Dermis microvascular lymphatic vessel endothelial cell (primary cell): Measurements from ENCODE around the gene CAMK2D. TPM values are rescaled to one million over a fixed set of nuclear protein-coding genes. Genes with fewer than 3 reads are reported as not detected.
A peak's percentile ranks its signal among the peaks of the same experiment; 100 is the strongest.

Experiments
- DNase-seq, 2 donors: peaks; one replicate each; pipeline versions ENCODE4 v3.0.0 to v3.0.0-alpha.2; 2010; ENCODE audit warnings: low read depth in 2 of 2
- total RNA-seq: library from RNA; depleted of rRNA; stranded (reverse); fragments of >200 nt; gene quantifications from 2 replicates; pipeline ENCODE4 v1.2.1, GENCODE V29; 2014

CAMK2D gene
- total RNA-seq, 1 donor from 2014 or later, result 37.5 TPM

DNA sequence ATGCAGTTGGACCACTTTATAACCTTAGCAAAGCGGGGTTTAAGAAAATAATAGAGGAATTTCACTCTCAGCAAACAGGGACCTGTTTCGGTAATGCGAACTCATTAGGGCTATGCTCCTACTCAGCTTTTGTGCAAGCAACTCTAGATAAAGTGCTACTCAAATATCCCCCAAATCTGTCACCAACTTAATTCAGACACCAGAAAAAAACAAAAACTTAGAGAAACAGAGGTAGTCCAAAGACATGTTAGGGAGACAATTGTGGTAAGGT lies 123.0 kb downstream of the CAMK2D start:
- DNase-seq, result no peak

DNA sequence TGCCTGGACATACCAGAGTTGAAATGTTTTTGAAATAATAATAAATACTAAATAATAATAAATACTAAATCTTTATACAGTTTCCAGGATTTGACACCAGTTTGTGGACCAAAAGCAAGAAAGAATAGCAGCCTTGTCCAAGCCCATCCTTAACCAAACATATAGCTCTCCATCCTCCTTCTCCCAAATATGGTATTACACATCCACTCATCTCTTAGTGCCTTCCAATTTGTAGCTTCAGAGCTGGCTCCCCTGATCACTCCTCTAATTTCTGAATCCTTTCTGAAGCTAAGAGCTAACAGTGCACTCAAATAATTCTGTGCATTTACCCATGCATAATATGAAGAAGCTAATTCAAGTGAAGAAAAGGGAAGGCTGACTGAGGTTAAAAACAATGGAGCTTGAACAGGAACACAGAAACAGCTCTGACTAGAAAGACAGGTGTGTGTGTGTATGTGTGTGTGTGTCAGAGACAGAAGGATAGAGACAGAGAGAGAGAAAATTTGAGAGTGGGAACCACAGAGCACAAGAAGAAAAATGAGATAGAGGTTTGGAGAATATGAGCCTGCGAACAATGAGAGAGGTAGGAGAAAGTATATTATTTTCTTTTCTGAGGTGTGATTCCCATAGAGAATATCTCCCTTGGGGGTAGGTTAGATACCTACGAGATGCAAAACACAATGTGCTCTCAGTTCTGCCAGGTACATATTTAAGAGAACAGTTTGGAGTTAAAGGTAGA lies 123.5 kb downstream of the CAMK2D start:
- no peak for DNase-seq

DNA sequence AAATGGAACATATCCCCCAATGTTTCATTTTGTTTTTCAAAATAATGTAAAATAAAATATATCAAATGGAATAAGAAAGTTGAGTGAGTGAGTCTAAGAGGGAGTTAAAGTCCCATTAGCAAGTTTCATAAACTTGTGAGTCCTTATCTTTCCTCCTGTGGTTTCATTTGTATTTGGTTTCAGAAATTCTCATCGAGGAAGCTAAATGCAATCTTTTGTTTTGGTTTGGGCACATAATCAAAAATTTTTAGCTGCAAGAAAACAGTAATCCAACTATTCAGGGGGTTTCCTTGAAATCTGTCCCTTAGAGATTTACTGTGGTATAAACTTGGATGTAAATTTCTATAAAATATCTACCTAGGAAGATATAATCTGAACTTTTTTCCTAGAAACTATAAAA lies 124.2 kb downstream of the CAMK2D start:
- no peak for DNase-seq

DNA sequence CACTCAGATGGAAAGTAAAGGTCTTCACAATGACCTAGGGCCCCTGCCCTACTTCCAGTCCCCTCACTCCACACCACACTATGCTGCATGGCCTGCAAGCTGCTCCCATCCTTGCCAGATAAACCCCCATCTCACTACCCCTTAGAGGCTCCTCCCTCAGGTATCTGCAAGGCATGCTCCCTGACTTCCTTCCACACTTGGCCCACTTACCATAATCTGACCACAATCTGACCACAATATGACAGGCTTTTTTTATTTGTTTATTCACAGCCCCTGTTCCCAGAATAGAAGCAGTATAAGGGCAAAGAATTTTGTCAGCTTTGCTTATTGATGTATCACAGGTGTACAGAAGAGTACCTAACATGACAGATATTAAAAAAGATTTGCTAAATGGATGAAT lies 124.7 kb downstream of the CAMK2D start:
- no peak for DNase-seq

DNA sequence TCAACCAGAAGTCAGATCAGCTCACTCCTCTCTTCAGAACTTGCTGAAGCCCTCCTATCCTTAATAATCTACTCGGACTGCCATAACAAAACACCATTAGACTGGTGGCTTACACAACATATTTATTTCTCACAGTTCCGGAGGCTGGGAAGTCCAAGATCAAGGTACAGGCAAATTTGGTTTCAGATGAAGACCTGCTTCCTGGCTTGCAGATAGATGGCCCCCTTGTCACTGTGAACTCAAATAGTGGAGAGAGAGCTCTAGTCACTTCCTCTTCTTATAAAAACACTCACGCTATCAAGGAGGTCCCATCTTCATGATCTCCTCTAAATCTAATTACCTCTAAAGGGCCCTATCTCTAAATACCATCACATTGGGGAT lies 125.1 kb downstream of the CAMK2D start:
- no peak for DNase-seq

DNA sequence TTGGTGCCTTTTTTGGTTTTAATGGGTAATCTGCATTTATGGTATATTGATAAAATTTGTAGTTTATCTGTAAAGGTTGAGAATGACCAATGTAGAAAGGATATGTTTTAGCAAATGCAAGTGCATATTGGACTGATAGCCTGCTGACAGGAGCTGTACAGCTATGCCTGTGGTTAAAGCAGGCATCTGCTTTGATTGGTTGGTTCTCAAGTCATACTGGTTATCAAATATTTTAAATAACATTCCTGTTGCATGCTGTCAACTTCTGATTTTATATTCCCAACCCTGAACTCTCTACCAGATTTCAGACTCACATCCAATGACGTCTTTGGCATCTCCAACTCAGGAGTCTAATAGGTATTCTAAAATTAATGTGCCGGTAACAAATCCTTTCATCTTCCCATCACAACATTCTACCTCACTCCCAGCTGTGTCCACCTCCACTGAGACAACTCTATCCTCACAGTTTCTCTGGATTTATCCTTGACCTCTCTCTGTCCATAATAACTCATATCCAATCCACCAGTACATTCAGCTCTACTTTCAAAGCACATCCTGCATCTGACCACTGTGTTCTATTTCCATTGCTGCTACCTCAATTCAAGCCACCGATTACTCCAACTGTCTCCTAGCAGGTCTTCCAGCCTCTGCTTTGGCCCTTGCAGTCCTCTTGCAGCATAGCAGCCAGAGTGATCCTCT lies 125.7 kb downstream of the CAMK2D start:
- no peak for DNase-seq

DNA sequence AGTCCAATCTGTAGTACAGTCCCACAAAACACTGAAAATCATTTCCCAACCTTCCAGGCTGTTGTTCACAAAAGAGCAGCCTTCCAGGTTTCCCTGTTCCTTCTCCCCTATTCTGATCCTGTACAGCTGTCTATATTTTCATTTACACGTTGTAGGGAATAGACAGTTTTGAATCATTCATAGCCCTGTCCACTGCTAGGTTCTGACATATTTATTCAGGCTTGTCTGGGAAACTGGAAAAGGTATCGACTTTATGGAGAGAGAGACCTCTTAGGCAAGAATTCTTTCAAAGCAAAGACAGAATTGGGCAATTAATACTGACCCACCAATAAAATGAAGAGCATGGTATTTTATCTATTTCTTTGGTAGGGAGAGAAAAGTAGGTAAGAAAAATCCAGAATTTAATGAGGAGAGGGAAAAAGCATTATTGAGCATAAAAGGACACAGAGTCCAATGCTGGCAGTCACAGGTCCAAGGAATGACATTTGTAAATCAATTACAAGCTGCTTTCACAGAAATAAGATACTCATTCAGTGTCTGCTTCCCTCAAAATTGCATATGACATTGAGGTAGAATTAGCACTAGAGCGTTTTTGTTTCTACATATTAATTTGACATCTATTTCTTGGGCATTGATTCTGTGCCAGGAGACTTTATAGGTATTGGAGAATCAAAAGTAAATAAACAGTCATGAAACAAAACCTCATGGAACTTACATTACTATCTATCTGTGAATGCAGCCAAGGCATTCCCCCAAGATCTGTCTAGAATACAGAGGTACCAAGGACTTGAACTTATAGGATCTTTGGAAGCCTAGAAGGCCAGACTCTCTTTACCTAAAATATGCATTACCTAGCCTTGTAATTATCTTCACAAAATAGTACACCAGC lies 127.2 kb downstream of the CAMK2D start:
- no peak for DNase-seq

DNA sequence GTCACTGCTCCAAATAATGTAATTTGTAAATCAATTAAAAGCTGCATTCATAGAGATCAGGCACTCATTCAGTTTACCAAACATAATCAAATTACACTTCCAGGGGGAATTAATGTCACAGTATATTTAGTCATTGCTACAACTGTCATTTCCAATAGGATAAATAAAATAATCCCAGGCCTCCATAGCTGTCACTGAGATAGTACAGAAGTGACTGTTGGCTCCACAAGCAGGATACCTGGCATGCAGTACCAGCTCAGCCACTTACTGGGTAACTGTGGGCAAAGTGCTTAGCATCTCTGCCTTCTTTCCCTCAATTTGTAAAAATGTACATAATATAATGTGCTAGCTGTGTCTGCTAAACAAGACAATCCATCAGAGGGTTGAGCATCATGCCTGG lies 128.1 kb downstream of the CAMK2D start:
- DNase-seq, result no peak

DNA sequence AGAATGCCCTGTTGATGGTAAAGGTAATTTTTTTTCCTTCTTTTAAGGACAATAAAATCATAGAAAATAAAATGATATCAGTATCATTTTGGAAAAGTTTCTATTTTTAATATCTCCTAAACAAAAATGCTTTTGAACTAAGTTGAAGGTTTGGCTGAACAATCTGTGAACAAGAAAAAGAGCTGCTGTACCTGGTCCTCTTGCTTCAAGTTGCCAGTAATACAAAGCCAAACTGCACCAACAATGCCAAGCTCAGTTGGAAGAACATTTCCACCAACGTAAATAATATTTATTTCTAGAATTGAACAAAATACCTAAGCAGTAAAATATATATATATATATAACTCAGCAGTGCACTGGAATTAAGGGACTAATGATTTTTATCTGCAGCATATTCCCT lies 132.8 kb downstream of the CAMK2D start:
- DNase-seq, result no peak

DNA sequence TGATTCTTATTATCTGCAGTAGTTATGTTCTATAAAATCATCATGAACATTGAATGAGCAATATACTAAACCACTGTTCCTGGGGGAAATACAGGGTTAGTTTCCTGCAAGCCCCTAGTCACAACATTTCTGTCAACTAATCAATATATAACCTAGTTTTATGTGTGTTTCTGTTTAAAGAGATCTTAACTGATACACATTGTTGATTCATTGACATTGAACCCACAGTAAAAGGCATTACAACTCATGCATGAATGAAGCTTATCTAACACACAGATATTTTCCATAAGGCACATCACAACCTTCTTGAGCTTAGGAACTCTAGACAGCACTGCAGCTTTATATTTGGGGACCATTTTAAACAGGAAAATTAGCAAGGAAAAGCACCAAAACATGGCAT lies 134.2 kb downstream of the CAMK2D start:
- DNase-seq, result no peak

DNA sequence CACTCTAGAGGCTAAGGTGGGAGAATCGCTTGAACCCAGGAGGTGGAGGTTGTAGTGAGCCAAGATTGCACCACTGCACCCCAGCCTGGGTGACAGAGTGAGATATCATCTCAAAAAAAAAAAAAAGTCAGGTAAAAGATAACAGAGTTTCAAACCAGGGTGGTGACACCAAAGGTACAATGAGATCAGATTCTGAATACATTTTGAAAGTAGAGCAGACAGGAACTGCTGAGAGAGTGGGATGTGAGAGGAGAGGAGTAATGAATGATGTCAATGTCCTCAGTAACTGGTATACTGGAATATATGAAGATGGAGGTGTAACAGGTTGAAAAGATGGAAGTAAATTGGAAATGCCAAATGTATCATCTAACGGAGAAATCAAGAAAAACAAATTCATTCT lies 135.6 kb downstream of the CAMK2D start:
- no peak for DNase-seq

DNA sequence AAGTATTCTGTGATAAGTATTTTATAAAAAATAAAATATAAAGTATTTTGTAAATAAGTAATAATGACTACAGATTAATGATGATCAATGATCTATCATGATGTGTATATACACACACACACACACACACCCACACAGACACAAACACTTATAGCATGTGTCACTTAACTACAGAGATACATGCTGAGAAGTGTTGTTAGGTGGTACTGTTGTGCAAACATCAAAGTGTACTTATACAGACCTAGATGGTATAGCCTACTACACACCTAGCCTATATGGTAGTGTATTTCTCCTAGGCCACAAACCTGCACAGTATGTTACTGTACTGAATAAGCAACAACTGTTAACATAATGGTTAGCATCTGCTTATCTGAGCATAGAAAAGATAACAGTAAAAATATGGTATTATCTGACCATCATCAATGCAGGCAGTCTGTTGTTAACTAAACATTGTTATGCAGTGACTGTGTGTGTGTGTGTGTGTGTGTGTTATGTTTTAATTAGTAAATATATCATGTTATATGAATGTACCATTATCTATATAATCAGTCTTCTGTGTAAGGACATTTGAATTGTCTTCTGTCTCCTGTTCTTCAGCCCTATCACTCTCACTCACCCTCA lies 138.2 kb downstream of the CAMK2D start:
- DNase-seq, result no peak

DNA sequence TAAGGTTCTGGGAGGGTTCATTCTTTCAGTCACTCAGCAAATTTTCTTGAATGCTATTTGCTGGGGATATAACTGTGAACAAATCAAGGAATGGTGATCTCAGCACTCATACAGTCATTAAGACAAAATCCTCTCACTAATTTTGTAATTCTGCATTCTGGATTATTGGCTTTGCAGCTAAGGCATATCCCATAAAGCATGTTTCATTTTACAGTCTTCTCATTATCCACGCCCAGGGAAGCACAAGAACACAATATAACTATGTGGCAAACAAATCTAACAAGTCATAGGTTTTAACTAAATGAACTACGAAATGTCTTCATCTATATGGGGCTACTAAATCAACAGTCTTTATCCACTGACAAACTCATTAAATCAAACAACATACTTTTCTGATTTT lies 139.9 kb downstream of the CAMK2D start:
- DNase-seq, result no peak

DNA sequence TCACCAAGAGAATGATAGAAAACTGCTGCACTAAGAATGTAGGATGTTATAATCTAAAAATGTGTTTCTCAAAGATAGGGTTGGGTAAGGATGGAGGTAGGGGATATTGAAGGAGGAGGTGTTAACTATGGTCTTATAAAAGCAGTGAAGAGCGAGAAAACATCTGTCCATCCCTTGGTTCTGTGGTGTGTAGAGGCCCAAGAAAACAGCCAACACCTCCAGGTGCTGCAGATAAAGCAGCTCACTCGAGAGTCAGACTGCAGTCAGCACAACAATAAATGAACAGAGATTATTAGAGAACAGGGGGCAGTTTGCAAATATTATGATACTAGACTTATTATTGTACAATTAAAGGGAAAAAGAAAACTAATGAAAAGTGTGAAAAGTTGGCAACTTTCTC lies 141.5 kb downstream of the CAMK2D start:
- no peak for DNase-seq

DNA sequence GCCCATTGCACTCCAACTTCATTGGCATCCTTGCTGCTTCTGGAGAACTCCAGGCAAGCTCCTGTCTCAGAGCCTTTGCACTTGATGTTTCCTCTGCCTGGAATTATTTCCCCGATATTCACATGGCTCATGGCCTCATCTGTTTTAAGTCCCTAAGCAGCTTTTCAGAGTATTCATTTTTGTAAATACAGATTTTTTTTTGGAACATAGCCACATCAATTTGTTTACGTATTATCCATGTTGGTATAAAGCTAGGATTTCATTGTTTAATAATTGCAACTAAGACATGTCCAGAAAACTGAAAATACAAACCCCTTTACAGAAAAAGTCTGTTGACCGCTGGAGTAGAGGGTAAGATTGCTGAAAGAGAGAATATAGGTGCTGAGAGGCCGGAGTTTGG lies 142.0 kb downstream of the CAMK2D start:
- no peak for DNase-seq

DNA sequence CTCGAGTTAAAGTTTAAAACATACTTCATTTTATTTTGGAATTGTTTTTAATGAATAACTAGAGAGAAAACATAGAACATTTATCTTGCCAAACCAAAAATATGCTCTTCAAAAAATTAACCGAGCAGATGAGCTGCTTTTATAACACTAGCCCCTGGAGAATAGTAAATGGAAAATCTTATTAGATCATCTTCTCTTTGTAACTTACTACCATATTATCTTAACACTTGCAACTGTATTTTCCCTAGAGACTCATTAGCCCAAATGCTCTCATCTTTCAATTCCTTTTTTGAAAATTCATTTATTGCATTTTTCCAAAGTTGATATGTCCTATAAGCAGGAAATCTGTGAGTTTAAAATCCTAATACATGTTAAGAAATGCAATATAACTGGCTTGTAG lies 143.3 kb downstream of the CAMK2D start:
- DNase-seq, result no peak

DNA sequence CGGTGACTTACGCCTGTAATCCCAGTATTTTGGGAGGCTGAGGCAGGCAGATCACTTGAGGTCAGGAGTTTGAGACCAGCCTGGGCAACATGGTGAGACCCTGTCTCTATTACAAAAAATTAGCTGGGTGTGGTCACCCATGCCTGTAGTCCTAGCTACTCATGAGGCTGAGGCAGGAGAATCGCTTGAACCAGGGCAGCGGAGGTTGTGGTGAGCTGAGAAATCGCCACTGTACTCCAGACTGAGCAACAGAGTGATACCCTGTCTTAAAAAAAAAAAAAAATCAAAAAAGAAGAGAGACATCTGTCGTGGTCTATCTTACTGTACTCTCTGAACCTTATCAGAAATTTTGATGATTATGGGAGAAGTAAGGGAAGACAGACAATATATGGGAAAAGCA lies 144.3 kb downstream of the CAMK2D start:
- DNase-seq, result no peak

DNA sequence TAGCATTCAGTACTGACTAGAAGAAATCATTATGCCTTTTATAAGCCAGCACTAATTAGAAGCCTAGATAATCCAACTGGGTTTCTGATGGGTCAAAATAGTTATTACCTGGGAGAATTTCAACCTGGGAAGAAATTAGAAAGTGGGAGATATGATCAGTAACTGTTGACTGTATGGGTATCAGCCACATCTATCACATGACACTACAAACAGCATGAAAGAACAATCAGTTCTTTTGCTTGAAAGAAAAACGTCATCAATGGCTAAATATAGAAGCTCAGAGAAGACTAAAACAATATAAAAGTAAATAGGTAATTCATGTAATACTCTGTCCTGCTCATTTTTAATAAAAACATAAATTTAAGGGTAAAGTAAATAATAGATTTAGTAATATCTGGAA lies 145.1 kb downstream of the CAMK2D start:
- DNase-seq, result peak; percentile 6 to 21

DNA sequence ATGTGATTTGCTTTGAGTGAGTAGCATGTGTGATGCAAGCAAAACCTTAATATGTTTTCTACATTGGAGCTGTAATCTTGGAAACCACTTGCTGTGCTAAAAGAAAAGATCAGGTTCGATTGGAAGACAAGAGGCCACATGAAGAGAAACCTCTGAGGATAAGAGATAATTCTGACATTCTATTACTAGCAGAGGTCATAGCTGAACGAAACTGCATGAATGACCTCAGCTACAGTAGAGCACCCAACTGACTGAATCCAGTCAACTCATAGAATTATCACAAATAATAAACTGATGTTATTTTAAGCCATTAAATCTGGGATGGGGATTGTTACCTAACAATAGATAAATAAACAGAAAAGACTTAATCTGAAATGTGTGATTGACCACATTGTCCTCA lies 147.1 kb downstream of the CAMK2D start:
- no peak for DNase-seq

DNA sequence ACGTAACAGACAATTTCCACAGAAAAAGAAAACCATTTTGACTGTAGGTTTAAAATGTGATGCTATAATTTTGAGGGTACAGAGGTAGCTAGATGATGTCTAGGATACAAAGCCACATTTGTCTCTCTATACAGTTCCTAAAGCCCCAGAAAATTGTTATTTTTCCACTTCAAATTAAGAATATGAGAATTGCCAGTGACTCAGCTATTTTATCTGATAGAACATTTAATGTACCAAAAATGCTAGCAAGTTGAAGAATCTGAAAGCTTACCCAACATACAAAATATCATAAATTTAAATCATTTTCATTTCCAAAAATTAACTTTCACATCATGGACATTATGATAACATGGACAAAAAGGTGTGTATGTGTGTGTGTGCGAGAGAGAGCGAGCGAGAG lies 148.0 kb downstream of the CAMK2D start:
- no peak for DNase-seq

DNA sequence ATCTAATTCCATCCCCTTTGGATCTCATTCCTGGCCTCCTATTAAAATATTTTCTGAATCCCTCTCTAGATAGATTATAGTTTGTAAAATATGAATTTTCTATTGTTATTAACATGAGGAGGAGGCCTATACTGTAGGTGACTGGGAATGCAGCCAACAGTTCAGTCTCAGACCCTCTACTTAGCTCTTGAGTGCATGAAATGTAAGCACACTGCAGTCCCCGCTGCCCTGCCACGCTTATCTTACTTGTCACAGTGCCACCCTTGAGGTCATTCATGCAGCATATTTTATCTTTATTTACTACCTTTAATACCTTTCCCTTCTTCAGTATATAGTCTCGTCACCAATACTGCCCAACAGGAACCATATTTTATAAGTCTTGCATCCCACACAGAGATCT lies 151.0 kb downstream of the CAMK2D start:
- no peak for DNase-seq

DNA sequence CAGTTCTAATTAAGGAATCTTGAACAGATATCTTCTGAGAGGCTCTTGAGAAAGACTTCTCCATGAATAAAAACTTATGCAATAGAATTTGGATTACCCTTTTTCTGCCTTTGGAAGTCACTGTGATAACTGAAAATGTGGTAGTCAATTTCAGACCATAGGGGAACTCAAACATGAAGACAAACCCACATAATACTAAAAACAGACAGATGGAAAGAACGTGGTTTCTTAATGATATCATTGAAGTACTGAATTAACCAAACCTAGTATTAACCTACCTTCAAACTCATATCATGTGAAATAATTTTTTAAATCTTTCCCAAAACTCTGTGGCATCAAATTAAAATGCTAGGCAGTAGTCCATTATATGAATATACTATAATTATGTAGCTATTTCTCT lies 153.5 kb downstream of the CAMK2D start:
- DNase-seq, result no peak
